HEK293 (cell line): ENCODE results near the gene SLC6A17.

Experiments used
- BCL11A ChIP-seq: fragments of 450-650 bp; formaldehyde crosslinking; IDR thresholded peaks from 2 replicates; pipeline ENCODE4 v1.5.1; 2016; ENCODE audit warnings: low read depth, missing biosample characterization, missing genetic modification characterization
- EGR2 ChIP-seq: fragments of 450-650 bp; formaldehyde crosslinking; IDR thresholded peaks from 2 replicates; pipeline ENCODE4 v1.5.1; 2016; ENCODE audit warnings: low read depth, missing biosample characterization, missing genetic modification characterization
- KLF16 ChIP-seq: fragments of 450-650 bp; formaldehyde crosslinking; IDR thresholded peaks from 2 replicates; pipeline ENCODE4 v1.5.1; 2017; ENCODE audit warnings: missing biosample characterization, missing genetic modification characterization
- MEIS1 ChIP-seq: sonication (generic); formaldehyde crosslinking; IDR thresholded peaks from 2 replicates; pipeline ENCODE4 v1.8.1; 2022; ENCODE audit warnings: missing genetic modification reagents, mild to moderate bottlenecking, borderline replicate concordance
- SETDB1 ChIP-seq: IDR thresholded peaks from one replicate; pipeline ENCODE4 v1.6.1; 2017; ENCODE audit warnings: mild to moderate bottlenecking, low read length, moderate library complexity, mixed read lengths; ENCODE audit not compliant: insufficient read length
- TRIM28 ChIP-seq: IDR thresholded peaks from 2 replicates; pipeline ENCODE4 v1.6.1; 2011; ENCODE audit warnings: low read length, control low read depth, borderline replicate concordance
- ZNF174 ChIP-seq: fragments of 450-650 bp; formaldehyde crosslinking; IDR thresholded peaks from 2 replicates; pipeline ENCODE4 v1.5.0; 2017; ENCODE audit warnings: missing biosample characterization, mild to moderate bottlenecking, missing genetic modification characterization
- ZNF266 ChIP-seq: fragments of 450-650 bp; formaldehyde crosslinking; IDR thresholded peaks from 2 replicates; pipeline ENCODE4 v1.5.1; 2016; ENCODE audit warnings: missing biosample characterization, missing genetic modification characterization, low read depth
- ZNF274 ChIP-seq, 2 experiments: fragments of 200-500 bp in 1 of 2; fragments of 450-650 bp in 1 of 2; sonication (Bioruptor generic) in 1 of 2; formaldehyde crosslinking in 1 of 2; IDR thresholded peaks; 2 replicates each; pipeline versions ENCODE4 v1.5.1 to v1.6.1; 2014 to 2016; ENCODE audit warnings: borderline replicate concordance in 1 of 2, inconsistent platforms in 1 of 2, low read length in 1 of 2, missing biosample characterization in 1 of 2, missing genetic modification characterization in 1 of 2
- ZNF623 ChIP-seq: fragments of 450-650 bp; formaldehyde crosslinking; IDR thresholded peaks from 2 replicates; pipeline ENCODE4 v1.5.1; 2016; ENCODE audit warnings: missing biosample characterization, missing genetic modification characterization
- TF ChIP-seq, protein P1 (sequence below): fragments of 450-650 bp; formaldehyde crosslinking; IDR thresholded peaks from 2 replicates; pipeline ENCODE4 v1.5.1; 2016; ENCODE audit warnings: missing biosample characterization, missing genetic modification characterization
- TF ChIP-seq, protein P2 (sequence below): fragments of 450-650 bp; formaldehyde crosslinking; IDR thresholded peaks from 2 replicates; pipeline ENCODE4 v1.5.1; 2016; ENCODE audit warnings: missing biosample characterization, missing genetic modification characterization
- TF ChIP-seq, protein P3 (sequence below): fragments of 450-650 bp; formaldehyde crosslinking; IDR thresholded peaks from 2 replicates; pipeline ENCODE4 v1.5.1; 2016; ENCODE audit warnings: missing biosample characterization, missing genetic modification characterization
- TF ChIP-seq, protein P4 (sequence below): IDR thresholded peaks from 2 replicates; pipeline ENCODE4 v1.6.1; 2011; ENCODE audit warnings: mild to moderate bottlenecking, low read depth, low read length, borderline replicate concordance

DNA sequence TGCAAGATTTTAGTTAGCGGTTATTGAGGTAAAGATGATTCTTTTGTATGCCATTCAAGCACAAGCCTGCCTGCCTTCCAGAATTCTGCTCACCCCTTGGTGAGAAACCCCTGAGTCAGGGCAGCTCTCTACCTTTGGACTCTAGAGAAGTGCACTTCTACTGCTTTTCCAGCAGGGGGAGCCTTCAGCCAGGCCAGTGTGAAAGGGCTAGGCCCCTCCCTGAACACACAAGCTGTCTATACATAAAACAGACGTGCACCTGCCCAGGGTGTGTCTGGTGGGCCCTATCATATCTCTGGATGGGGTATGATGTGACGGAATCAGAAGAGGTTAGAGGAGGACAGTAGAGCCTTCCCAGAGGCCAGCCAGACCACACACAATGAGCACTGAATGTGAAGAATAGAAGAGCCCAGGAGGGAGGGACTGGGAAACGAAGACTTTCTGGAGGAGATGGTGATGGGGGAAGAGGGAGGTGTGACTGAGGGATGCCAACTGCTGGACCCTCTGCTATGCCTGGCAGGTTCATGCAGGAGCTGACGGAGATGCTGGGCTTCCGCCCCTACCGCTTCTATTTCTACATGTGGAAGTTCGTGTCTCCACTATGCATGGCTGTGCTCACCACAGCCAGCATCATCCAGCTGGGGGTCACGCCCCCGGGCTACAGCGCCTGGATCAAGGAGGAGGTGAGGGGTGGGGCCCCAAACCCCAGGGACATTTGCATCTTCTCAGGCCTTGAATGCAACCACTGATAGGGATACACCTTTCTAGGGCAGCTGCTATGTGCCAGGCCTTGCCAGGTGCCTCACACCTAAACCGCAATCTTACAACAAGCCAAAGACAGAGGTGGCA is 46.8 kb downstream of the SLC6A17 start:
- TF ChIP-seq SETDB1 (no peak), TRIM28 (no peak), BCL11A (tag by site-specific recombination) (no peak), EGR2 (tag by site-specific recombination) (no peak), MEIS1 (CRISPR knock-in tag) (no peak), ZNF266 (tag by site-specific recombination) (no peak), ZNF623 (no peak), ZNF174 (no peak), KLF16 (tag by site-specific recombination) (no peak), ZNF274 (IDR thresholded peaks at IDR 0.05; ENCODE audit: low read length) (no peak), ZNF274 (tag by site-specific recombination; IDR thresholded peaks at IDR 0.05; ENCODE audit: borderline replicate concordance) (no peak)
- TF ChIP-seq, protein P1, sequence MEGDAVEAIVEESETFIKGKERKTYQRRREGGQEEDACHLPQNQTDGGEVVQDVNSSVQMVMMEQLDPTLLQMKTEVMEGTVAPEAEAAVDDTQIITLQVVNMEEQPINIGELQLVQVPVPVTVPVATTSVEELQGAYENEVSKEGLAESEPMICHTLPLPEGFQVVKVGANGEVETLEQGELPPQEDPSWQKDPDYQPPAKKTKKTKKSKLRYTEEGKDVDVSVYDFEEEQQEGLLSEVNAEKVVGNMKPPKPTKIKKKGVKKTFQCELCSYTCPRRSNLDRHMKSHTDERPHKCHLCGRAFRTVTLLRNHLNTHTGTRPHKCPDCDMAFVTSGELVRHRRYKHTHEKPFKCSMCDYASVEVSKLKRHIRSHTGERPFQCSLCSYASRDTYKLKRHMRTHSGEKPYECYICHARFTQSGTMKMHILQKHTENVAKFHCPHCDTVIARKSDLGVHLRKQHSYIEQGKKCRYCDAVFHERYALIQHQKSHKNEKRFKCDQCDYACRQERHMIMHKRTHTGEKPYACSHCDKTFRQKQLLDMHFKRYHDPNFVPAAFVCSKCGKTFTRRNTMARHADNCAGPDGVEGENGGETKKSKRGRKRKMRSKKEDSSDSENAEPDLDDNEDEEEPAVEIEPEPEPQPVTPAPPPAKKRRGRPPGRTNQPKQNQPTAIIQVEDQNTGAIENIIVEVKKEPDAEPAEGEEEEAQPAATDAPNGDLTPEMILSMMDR (tag by site-specific recombination): peak; percentile 63; the same call in 1 of the 2 replicates
- TF ChIP-seq, protein P2, sequence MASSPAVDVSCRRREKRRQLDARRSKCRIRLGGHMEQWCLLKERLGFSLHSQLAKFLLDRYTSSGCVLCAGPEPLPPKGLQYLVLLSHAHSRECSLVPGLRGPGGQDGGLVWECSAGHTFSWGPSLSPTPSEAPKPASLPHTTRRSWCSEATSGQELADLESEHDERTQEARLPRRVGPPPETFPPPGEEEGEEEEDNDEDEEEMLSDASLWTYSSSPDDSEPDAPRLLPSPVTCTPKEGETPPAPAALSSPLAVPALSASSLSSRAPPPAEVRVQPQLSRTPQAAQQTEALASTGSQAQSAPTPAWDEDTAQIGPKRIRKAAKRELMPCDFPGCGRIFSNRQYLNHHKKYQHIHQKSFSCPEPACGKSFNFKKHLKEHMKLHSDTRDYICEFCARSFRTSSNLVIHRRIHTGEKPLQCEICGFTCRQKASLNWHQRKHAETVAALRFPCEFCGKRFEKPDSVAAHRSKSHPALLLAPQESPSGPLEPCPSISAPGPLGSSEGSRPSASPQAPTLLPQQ (tag by site-specific recombination): peak; percentile 61
- TF ChIP-seq, protein P3, sequence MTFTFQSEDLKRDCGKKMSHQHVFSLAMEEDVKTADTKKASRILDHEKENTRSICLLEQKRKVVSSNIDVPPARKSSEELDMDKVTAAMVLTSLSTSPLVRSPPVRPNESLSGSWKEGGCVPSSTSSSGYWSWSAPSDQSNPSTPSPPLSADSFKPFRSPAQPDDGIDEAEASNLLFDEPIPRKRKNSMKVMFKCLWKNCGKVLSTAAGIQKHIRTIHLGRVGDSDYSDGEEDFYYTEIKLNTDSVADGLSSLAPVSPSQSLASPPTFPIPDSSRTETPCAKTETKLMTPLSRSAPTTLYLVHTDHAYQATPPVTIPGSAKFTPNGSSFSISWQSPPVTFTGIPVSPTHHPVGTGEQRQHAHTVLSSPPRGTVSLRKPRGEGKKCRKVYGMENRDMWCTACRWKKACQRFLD (tag by site-specific recombination): no peak
- TF ChIP-seq, protein P4, sequence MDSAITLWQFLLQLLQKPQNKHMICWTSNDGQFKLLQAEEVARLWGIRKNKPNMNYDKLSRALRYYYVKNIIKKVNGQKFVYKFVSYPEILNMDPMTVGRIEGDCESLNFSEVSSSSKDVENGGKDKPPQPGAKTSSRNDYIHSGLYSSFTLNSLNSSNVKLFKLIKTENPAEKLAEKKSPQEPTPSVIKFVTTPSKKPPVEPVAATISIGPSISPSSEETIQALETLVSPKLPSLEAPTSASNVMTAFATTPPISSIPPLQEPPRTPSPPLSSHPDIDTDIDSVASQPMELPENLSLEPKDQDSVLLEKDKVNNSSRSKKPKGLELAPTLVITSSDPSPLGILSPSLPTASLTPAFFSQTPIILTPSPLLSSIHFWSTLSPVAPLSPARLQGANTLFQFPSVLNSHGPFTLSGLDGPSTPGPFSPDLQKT: no peak
